ENCODE data around the gene TPGS1.

TPGS1 gene

DNA sequence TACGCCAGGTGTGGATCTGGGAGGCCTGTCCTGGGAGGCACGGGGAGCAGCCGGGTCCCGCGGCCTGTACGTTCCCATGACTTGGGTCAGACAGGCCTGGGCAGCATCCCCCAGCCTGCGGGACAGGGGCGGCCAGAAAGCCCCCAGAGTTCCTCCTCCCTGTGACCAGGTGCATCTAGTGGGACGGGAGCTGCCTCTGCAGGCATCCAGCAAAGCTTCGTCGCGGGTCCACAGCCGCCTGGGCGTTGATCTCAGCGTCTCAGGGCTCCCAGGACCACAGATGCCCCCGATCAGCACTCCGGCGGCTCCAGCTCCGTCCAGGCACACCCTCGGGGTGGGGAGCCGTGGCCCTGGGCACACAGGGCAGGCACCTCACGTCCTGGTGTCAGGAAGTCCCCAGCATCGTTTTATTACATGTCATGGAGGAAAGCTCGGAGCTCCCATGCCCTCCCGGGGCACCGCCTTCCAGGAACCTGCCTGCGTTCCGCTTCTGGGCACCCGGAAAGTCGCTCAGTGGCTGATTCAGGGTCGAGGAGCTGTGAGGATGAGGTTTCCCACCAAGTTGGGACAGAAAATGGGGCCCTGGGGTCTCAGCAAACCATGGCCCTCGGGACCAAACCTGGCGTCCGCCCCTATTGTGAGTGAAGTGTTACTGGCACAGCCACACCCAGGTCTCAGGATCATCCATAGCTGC, 35.0 kb downstream of the TPGS1 start:
- DNase-seq = no peak

DNA sequence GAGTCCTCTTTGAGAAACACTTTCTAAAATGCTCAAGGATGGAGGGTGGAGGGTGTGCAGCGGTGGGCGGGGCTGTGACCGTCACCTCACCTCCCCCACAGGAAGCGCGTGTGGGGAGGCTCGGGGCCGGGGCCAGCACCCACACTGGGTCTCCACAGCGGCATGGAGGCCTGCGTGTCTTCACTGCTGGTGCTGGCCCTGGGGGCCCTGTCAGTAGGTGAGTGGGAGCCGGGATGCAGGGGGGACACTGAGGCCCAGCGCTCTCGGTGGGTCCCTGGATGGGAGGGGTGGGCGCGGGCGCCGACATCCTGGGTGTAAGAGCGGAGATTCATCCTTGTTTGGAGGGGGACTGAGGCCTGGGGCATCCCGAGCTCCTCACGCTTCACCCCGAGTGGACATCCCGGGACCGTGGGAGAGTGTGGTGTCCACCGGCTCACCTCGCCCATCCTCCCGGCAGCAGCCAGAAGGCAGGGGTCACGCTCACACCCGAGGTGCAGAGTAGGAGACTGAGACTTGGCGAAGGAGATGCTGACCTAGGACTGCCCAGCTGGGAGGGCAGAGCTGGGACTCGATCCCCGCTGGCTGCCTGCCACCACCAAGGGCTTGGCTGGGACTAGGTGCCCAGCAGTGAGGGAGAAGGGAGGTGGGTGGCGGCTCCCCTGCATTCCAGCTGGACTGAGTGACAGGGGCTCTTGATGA, 36.8 kb downstream of the TPGS1 start, which contains the start of gene GZMM:
TSS of gene GZMM (plus strand) at position 144 of the 699 bp plus-strand sequence. CDS start at position 163, 19 bp downstream.
- no peak for DNase-seq

DNA sequence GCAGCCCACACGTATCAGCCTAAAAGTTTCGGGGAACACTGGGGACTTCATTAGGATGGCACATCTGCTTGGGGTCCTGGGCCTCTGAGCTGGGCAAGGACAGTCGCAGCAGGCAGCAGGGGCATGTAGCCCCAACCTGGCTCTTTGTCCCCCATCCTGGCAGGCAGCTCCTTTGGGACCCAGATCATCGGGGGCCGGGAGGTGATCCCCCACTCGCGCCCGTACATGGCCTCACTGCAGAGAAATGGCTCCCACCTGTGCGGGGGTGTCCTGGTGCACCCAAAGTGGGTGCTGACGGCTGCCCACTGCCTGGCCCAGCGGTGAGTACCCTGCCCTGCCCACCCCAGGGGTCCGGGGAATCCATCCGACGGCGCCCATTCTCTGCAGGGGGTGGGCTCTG, 39.8 kb downstream of the TPGS1 start:
- no peak for DNase-seq

DNA sequence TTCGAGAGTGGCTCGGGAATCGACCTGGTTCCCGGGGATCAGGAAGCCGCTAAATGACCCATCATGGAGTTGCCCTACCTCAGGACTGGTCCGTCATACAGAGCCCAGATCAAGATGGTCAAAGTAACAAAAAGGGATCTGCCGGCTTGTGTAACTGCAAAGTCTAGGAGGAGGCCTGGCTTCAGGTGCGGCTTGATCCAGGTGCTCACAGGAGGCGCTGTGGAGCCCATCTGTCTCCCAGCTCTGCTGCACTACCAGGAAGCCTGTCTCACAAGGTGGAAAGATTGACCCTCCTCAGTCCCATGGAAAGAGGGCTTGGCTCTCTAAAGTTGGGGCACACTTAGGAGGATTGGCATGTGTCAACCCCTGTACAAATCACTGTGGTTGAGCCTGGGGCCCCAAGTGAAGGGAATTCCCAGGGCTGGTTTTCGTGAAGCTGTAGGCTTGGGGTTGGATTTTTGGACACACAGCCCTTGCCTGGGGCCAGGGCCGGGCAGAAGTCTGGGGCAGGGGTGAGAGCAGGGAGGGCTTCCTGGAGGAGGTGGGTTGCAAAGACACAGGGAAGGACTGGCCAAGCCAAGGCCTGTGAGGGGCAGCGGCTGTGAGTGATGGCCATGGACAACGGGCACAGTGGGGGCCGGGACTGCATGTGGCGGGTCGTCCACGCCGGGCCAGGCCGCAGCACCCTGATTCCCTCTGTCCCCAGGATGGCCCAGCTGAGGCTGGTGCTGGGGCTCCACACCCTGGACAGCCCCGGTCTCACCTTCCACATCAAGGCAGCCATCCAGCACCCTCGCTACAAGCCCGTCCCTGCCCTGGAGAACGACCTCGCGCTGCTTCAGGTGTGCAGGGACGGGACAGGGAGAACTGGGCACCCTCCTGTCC, 40.8 kb downstream of the TPGS1 start:
- no peak for DNase-seq

DNA sequence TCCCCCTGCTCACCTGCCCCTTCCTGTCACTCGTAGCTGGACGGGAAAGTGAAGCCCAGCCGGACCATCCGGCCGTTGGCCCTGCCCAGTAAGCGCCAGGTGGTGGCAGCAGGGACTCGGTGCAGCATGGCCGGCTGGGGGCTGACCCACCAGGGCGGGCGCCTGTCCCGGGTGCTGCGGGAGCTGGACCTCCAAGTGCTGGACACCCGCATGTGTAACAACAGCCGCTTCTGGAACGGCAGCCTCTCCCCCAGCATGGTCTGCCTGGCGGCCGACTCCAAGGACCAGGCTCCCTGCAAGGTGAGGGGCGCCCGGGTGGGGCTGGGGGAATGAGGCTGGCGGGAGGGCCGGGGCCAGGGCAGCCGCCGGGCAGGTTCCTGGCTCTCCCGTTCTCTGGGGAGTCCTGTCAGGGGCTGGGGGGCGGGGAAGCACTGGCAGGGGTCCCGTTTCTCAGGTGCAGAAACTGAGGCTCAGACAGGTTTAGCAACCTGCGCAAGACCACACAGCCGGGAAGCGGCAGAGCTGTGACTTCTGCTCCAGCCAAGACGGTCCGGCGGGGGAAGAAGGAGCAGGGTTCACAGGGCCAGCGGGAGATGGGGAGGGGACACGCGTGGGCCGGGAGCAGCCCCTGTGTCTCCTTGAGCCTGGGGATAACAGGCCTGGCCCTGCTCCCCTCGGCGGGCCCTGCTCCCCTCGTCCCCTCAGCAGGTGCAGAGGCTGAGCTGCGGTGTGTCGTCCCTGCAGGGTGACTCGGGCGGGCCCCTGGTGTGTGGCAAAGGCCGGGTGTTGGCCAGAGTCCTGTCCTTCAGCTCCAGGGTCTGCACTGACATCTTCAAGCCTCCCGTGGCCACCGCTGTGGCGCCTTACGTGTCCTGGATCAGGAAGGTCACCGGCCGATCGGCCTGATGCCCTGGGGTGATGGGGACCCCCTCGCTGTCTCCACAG, 41.9 kb downstream of the TPGS1 start:
- no peak for DNase-seq

DNA sequence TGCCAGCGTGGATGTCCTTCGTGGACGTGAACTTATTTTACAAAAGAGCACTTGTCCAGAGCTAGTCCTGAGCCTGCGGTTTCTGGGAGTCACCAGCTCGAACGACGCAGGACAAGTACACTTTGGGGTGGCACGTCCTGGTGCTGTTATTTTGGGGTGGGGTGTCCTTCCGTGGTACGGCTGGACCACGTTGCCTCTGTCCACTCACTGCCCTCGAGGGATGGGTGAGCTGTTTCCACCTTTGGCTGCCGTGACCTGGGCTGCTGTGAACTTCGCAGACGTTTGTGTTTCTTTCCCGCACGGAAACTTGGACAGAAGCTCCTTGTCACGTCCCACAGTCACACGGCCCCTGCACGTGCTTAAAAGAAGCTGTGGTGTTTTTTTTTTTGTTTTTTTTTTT, 47.5 kb downstream of the TPGS1 start:
- DNase-seq = no peak

DNA sequence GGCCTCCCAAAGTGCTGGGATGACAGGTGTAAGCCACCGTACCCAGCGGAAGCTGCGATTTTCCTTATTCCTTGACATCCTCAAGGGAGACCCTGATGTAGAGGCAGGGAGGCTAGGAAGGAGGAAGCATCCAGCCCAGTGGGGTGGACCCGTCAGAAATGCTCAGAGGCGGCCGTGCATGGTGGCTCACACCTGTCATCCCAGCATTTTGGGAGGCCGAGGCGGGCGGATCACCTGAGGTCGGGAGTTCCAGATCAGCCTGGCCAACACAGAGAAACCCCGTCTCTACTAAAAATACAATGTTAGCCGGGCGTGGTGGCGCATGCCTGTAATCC, 48.1 kb downstream of the TPGS1 start:
- DNase-seq = no peak

DNA sequence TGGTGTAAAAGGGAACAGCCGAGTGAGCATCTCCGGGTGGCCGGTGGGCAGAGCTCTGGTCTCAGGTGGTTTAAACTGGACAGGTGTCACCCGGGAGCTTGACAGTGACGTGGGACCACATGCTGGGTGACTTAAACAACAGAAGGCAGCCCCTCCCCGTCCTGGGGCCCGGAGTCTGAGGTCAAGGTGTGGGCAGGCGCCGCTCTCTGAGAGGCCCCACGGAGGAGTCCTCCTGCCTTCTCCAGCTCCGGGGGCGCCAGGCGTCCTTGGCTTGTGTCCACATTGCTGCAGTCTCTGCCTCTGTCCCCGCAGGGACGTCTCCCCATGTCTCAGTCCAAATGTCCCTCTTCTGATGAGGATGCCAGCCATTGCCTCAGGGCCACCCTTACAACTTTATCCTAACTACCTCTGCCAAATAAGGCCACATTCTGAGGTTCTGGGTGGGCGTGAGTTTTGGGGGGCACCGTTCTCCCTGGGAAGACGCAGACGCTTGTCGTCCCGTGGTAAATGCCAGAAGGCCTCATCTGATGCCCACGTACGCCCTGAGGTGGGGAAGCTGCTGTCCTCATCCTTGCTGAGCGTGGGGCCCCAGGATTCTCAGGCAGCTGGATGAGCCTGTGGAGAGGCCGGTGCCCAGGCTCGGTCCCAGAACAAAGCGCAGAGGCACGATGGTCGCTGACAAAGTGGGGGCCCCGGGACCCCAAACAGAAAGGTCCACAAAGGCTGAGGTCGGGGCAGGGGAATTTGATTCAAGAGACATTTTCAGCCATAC, 49.5 kb downstream of the TPGS1 start:
- DNase-seq = peak; percentile 40

DNA sequence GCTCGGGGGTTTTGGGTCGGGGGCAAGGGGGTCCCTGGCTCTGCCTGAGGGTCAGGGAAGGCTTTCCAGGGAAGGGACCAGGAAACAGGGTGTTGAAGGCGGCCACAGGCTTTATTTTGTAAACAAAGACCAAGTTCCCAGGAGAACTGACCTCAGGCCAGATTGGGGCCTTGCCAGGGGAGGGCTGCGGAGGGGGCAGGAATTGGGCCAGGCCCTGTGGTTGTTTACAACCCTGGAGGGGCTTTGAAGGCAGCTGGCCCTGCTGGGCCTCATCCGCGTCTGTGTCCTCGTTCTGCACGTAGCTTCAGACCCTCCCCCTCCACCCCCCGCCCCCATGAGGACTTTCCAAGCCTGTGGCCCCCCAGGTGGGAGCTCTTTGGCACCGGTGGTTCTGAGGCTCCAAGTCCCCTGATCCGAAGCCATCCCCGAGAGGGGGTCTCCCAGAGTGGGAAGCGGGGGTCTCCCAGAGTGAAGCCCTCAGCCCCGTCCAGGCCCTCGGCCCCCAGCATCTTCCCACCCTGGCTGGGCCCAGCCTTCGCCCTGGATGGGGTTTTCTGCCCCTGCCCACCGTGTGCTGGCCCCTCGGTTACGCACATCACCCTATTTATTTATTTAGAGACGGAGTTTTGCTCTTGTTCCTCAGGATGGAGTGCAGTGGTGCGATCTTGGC, 51.6 kb downstream of the TPGS1 start:
- no peak for DNase-seq

DNA sequence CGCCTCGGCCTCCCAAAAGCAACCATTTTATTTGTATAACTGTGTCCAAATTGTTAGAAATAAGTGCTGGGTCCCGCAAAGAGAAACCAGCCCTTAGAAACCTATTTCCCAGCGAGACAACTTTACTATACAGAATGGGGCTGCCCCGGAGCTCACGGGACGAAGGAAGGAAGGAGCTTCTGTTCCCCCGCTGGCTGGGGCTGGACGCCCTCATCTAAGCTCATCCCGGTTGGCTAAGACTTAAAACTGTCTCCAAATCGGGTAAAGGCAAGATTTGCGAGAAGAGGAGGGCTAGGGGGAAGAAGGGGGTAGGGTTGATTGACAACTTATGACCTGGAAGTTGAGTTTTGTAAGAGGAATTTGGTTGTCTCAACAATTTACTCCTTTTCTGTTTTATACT, 52.8 kb downstream of the TPGS1 start:
- peak; percentile 51 for DNase-seq

DNA sequence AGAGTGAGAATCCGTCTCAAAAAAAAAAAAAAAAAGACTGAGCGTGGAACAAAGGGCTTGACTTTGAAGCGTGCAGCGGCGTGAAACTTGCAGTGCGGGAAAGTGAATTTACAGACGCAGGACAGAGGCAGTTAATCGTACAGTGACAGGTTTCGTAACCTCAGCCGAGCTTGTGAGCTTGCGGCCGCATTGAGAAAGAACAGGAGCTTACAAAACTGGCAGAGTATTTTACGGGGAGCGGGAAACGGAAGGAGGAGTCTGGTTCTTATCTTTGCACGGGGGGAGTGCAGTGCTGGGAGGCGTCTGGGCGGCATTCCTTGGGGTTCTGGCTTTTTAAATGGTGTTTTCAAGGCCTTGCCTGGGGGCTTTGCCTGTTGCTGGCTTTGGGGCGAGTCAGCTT, 59.1 kb downstream of the TPGS1 start:
- peak; percentile 100 for DNase-seq

DNA sequence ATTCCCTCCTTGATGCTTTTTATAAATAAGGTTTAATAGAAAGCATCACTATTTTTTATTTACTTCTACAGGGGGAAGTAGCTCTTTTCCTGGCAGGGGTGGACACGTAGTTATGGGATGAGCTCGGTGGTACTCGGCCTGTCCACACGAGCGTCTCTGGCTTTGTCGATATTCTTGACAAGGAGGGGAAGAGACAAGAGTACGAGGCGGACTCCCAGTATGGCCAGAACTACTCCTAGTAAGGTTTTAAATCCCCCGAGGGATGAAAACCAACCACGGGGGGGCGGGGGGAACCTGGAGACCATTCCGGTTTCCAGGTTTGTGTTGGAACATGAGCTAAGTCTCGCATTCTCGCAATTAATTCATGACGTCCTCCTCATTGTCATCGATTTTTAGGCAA, 59.5 kb downstream of the TPGS1 start:
- peak; percentile 64 for DNase-seq

DNA sequence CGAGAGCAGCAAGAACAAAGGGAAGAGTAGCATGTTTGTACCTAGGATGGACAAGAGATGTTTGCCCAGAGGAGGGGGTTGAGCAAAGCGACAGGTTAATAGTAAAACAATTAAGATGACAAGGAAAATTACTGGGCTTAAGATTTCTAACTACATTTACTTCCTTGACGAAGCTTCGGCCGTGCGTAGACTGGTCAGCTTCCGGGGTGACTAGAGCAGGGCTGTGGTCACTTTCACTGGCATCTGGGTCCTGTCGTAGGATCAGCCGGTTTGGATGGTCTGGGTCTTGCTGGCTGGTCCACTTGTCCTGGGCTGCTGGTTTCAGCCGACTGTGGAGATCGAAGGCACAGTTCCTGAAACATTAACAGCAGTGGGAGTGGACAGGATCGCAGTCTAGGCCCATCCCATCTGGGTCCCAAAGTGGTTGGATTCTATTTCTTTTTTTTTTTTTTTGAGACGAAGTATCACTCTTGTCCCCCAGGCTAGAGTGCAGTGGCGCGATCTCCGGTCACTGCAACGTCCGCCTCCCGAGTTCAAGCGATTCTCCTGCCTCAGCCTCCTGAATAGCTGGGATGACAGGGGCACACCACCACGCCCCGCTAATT, 60.1 kb downstream of the TPGS1 start:
- DNase-seq = peak; percentile 52

All from MV-4-11 (cell line).